Right hindlimb (tissue), 1 donor: Measurements from ENCODE around the gene GJB5.
A peak's percentile ranks its signal among the peaks of the same experiment; 100 is the strongest.
"Not testable (repeated sequence)": the region's sequence is repeated elsewhere in the genome, so short reads cannot be mapped to it uniquely, and the experiment has no call there.

Experiments
- DNase-seq: peaks from one replicate; pipeline ENCODE4 v3.0.0-alpha.2; 2018

The GJB5 gene

DNA sequence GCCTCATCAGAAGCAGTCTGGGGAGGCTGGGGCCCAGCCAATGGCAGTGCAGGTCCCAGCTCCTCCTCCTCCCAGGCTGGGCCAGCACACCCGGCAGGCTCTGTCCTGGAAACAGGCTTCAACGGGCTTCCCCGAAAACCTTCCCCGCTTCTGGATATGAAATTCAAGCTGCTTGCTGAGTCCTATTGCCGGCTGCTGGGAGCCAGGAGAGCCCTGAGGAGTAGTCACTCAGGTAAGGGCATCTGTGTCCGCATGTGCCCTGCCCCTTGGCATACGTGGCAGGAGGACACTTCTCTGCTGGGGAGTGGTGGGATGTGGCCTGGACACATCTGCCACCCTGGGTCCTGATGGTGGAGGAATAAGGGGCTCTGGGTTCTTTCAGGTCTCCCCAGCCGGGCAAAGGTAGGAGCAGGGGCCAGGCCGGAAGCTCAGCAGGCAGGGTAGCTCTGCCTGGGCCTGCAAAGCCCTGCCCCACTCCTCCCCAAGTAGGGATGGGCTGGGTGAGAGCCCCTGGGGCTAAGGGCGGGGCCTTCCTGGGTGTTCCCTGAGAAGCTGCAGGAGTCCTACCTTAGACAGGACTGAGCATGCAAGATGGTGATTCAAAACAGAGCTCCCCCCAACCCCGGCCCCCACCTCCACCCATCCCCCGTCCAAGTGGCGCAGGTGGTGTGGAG lies at the start of gene GJB5:
GJB5 (plus strand) TSS at position 84 of the 674 bp plus-strand sequence. CDS start 2,284 bp downstream, outside the sequence.
- DNase-seq = no peak

DNA sequence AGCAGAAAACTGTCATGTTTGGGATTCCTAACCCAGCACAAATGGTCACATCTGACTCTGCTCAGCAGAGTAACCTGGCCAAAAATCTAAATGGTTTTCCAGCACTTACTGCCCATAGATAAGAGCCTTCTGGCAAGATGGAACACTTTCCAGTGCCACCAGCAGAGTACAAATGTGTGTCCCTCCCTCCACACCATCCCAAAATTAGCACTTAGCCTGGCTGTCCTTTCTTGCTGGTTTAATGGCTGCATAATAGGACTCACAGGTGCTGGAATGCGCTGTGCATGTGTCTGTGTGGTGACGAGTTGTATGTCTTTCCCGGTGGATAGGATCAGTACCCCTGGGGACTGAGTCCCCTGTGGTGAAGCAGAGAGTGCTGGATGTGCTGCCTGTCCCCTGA lies 49.8 kb upstream of the GJB5 start:
- DNase-seq = no peak

DNA sequence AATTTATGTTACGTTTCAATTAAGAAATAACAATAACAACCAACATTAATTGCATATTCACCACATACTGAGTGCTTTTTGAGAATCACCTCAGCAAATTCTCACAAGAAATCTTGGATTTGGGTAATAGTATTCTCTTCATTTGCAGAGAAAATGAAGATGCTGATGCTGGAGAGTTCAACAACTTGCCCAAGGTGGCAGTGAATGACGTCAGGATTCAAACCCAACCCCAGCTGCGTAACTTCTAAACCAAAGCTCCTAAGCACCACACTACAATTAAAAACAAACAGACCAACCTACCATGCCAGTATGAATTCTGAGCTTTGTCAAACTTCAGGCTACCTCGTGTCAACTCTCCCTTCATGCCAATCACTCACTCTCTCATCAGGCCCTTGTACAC lies 46.7 kb upstream of the GJB5 start:
- no peak for DNase-seq

DNA sequence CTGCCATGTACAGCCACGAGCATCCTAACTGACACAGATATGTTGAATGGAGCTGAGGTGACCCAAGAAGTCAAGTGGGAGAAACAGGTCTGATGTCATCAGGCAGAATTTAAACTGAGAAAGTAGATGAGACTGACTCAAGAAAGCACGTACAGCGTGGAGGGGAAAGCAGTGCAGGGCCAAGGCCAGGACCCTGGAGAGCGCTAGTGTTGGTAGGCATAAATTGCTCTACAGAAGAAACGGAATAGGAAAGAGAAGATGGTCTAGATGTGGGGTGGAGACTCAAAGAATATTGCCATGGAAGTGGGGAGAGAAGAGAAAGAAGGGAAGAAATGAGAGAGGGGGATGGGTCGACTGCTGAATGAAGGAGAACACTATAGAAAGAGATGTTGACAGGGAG lies 45.3 kb upstream of the GJB5 start:
- no peak for DNase-seq

DNA sequence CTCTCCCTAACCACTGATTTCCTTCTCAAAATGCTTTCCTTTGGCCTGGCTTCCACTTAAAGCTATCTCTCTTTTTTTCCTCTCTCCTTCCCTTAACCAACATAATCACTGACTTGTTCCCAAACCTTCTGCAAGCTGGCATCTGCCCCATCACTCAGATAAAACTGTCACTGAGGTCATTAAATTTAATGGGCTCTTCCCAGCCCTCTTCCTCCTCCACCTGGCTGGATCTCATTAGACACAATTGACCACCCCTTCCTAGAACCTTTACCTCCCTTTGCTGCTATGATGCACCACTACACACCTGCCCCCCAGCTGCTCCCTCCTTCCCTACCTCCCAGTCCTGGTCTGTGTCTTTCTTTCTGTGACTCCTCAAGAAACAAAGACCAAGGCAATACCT lies 44.0 kb upstream of the GJB5 start:
- DNase-seq = no peak

DNA sequence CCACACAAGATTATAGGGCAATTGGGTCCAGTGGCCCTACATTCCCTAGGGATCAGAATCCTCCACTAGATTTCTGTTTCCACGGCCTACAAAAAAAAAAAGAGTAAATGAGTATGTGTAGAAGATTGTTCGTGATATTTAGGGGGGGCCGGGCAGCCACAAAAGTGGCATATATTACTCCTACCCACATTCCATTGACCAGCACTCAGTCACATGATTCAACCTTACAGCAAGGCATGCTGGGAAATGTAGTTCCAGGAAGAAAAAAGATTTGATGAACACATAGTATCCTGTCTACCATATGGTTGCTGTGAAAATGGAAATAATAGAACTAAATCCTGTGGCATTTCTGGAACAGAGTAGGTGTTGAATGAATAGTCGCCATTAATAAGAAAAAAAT lies 43.4 kb upstream of the GJB5 start:
- no peak for DNase-seq

DNA sequence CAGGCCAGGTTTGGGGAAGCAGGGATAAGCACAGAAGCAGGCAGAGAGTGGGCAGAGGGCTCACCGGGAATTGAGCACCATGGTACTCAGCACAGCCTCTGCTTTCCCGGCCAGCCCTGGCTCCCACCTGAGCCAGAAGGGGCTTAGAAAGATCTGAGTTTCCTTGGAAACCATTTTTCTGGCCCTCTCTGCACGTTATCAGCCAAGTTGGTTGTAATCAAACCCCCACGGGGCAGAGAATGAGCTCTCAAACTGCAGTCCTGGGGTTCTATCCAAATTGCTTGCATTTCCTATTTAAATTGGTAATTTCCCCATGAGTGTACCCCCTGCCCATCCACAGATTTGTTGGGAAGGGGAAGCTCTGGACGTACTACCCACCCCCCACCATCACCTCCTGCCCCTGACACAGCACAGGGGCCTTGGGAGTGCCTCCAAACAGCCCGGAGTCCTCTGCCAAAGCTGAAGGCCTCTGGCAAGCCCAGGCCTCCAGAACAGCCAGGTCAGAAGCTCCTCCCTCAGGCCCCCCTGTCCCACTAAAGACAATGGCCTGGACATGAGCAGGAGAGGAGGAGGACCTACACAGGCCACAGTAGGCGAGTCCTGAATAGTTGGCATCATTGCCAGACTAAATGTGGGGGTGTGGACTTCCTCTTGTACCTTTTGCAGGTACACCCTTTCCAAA lies 42.7 kb upstream of the GJB5 start:
- peak; percentile 47 for DNase-seq

DNA sequence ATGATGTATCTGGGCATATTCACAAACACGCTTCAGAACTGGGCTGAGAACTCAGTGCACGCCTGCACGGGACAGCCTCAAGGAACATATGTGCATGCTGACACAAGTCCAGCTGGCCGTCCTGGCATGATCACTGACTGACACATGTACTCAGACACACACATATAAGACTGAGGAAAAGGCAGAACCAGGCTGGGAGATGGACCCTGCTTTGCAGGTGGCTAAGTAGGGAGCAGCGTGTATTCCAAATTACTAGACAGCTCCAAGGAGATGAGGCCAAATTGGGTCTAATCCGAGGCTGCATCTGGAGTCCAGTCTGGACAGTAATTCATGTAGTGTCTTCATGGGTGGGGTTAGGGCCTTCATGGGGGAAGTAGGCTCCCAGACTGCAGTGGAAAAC lies 41.4 kb upstream of the GJB5 start:
- peak; percentile 57 for DNase-seq

DNA sequence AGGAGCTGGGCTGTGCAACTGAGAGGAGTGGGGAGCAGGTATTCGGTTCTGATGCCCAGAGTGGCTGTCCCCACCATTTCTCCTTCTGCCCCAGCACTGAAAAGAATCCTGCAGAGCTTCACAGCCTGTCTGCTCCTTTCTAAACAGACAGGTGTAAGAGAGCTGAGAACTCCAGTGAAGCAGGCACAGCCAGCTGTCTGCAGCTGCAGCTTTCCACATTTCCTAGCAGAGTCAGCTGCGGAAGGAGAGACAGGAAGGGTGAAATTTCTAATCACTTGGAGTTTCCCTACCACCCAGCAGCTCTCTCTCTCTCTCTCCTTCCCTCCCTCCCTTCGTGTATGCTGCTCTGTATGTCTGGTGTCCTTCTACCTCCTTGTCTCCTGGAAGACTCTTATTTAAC lies 40.5 kb upstream of the GJB5 start:
- DNase-seq = peak; percentile 41

DNA sequence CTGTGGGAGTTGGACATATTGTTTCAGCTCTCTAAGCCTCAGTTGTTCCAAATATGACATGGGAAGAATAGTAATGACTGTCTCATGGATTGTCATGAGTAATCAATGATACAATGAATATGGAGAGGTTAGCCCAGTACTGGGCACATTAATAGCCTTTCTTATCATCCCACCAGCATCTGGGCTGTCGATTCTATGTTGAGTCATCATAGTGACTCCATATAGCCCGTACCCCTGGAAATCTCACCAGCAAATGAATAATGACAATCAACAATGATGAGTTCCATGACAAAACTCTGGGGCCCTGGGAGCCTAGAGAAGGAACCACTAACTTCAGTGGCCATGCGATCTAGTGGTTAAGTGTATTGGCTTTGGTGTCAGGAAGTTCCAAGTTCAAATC lies 39.7 kb upstream of the GJB5 start:
- DNase-seq = no peak

DNA sequence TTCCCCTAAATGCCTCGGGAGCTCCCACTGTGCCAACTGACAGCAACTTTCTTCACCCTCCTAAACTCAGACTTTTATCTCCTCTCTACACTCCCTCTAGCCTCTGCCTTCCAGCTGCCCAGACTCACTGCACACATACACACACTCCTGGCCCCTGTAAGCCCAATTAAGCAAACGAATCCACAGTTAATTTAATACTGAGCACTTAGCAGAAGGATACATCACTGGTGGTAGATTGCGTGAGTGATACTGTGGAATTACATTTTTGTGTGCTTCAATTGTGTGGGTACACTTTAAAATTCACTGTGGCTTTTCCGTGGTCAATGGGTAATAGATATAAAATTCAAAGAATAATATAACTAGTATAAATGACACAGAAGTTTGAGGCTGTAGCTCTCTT lies 33.6 kb upstream of the GJB5 start:
- no peak for DNase-seq

DNA sequence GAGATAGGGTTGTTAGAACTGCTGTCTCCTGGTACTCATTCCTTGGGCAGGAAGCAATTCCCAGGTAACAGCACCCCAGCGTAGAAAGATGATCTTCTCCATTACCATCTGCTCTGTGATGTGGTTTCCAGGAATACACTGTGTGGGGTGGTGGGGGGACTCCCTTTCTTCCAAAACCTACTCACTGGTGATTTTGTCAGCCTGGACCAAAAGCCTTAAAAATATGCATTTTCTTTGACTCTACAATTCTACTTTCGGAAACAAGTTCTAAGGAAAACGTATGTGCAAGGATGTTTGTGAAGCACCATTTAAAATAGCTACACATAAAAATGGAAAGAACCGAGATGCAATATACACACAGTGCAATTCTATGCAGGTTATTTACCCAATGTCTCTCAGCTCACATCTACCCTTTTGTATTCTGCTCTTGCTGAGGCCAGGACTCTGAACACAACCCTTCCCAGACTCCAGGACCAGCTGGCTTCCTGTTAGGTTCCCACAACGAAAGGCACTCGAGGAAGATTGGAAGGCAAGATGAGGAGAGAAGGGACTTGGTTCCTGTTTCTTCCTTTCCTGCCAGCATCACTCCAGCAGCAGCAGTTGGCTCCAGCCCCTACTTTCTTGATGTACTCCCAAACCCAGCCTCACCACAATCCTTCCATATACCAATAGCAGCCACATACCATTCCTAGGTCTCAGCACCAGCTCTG lies 33.0 kb upstream of the GJB5 start:
- no peak for DNase-seq

DNA sequence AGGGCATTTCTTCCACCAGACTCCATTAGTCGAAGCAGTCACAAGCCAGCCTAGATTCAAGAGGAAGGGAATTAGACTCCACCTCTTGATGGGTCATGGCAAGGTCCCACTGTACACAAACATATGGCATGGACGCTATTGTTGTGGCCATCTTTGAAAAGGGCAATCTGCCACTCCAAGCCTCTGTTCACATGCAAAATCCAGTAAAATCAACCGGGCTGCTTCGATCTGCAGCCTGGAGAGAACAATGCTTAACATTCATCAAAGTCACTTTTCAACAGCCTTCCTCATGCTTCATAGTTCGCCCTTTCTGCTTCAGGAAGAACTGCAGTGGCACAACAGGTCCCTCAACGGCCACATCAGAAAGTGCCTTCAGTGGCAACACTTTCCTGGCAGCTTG lies 28.0 kb upstream of the GJB5 start:
- DNase-seq = no peak

DNA sequence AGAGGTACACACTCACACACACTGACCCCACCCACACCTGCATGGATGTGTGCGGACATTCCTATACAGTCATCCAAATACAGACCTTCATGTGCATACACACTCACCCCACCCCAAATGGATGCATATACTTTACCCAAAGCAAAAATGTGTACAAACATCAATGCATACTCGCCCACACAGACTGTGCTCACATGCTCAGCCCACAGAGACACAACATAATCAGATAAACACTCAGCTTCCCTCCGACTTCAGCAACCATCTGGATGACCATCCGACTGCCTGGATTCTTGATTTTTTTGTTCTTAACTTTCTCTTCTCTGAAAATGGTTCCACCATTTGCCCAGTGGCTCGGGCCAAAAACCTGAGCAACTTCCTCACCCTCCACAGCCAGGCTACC lies 24.4 kb upstream of the GJB5 start:
- no peak for DNase-seq

DNA sequence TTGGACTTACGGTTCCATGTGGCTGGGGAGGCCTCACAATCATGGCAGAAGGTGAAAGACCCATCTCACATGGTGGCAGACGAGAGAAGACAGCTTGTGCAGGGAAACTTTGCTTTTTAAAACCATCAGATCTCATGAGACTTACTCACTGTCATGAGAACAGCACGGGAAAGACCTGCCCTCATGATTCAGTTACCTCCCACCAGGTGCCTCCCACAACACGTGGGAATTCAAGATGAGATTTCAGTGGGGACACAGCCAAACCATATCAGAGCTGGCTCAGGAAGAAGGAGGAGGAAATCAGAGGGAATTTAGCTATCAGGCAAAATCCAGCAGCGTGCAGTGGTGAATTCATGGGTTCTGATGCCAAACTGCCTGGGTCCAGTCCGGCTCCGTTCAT lies 22.0 kb upstream of the GJB5 start:
- DNase-seq = not testable (repeated sequence)

DNA sequence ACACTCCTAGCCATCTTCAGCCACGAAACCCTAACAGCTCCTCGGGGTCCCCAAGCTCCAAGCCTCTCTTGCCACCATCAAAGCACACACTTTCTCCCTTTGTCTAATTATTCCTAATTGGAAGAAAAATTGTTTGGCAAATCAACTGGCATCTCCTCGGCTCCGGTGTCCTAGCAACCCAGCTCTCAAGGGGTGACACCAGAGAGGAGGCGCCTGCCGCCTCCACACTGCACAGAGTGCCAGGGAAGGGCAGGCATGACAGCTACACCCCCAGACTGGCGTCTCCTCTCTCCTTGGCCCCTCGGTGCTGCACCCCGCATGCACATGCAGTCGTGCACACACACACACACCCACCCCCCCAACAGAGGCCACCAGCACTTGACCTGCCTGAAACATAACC lies 18.2 kb upstream of the GJB5 start:
- no peak for DNase-seq

DNA sequence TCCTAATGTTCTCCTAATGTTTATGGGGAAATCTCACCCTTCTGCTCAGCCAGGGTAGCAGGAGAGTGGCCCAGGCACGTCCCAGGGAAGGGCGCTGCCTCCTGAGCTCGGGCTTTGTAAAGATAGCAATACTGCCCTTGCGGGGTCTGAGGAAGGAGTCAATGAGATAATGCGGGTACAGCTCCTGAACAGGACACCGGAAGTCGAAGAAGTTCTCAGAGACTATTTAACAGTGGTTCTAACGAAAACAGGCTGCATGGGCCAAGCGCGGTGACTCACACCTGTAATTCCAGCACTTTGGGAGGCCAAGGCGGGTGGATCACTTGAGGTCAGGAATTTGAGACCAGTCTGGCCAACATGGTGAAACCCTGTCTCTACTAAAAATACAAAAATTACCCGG lies 17.6 kb upstream of the GJB5 start:
- not testable (repeated sequence) for DNase-seq

DNA sequence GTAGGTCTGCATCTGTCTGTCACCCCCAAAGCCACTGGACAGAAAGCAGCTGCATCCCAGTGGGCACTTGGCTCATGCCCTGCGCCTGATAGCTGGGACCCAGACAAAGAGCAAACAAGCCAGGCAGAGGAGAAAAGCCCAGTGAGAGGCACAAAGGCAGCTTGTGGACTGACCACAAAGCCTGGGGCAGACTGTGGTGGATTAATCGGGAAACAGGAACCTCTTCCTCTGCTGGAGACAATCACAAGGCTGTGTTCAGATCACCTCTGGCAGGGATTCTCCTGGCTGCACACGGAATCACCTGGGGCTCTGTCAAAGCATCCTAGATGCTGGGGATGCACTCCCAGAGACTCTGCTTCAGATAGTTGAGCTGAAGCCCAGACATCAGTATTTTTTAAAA lies 15.2 kb upstream of the GJB5 start:
- no peak for DNase-seq

DNA sequence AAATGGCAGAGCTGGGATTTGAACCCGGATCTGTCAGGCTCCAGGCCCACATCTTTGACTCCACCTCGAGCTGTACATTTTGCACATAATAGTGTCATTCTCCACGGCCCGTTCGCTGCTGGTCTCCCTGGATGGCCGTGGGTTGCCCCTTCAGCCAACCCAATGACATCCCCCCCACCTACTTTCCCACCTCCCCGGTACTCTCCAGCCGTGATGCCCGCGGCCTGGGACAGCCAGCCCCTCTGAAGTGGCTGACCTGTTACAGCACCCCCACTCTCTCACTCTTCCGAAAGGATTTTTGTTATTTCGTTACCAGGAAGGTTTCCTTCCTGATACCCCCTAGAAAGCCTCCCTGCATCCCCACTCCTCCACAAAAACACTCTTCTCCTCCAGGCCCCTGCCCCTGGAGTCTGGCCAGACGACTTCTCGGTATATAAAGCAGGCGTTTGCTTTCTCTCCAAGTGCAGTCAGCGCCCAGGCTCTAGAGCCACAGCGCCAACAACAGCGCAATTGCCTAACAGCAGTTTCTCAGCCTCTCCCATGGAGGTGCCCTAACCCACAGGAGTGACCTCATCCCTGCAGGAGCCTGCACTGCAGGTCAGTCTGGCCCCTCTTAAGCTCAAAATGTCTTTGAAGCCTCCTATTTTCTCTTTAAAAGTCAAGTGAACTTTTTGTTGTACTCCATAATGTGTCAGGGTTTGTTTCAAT lies 14.5 kb upstream of the GJB5 start:
- no peak for DNase-seq

DNA sequence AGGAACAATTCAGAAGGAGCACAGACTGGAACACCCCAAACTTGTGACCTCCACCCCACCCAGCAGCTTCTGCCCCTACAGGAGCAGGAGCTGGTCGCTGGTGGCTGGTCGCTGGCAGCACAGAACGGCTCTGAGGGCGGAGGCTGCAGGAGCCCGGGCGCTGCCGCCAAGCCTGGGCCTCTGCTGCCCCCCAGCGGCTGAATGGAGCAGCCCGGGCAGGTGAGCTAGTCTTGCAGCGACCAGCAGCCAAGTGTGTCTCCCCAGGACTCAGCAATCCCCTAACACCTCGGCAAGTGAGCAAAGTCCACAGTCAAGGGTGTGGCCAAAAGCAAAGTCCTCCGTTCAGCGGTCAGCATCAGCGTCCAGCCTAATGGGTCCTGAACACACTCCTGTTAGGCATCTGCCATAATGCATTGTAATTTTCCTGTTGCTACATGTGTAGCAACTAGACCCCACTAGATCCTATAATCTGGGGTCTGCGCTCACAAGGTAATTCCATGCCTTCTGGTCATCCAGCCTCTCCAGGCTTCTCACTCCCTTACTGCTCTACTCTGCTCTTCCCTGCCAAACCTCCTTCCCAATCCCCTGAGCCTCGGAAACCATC lies 12.1 kb upstream of the GJB5 start:
- DNase-seq = peak; percentile 79

DNA sequence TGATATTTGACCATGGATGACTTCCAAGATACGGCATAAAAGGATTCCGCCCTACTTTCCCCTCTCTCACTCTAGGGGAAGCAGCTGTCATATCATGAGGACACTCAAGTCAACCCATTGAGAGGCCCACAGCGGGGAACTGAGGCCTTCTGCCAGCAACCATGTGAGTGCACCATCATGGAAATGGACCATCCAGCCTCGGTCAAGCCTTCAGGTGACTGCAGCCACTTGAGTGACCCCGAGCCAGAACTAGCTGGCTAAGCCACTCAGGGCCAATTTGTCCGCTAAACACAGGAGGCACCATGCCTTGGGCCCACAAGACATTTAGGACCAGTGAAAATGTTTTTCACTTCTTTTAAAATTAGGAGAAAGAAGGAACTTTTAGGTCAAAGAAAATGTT lies 11.1 kb upstream of the GJB5 start:
- DNase-seq = no peak

DNA sequence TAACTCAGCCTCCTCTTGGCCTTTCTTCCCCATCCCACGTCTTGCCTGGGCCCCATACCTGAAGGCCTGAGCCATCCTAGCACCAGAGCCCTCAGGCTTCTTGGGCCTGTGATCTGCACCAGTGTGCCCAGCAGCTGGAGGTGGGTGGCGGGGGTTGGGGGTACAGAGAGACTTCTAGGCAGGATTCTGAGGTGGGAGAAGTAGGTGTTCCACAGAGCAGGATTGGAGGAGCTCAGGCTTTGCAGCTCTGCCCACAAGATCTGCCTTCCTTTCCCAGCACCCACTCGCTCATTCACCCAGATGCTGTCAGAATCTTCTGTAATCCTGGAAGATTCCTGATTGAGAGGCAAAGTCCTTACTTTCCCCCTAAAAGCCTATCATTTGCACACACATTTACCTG lies 10.0 kb upstream of the GJB5 start:
- DNase-seq = no peak

DNA sequence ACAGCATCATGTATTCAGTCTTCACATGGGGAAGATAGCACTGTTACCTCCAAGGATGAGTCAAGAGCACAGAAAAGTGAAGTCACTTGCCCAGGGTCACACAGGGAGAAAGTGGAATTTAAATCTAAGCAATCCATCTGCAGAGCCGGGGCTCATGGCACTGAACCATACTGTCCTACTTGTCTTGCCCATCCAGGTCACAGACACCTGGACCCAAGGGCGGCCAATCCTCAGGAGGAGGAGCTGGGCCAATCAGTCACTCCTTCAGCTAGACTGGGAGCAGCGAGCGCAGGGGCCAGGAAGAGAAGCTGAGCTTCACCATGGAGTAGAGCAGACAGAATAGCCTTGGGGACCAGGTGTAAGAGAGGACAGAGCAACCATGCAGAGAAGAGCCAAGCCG lies 9.2 kb upstream of the GJB5 start:
- no peak for DNase-seq
